Upper lobe of left lung (tissue), 6 donors: ENCODE data around the gene MGMT. TPM values are rescaled to one million over a fixed set of nuclear protein-coding genes. Genes with fewer than 3 reads are reported as not detected.

Experiments used
- ATAC-seq, 2 donors: fragments of 200-7000 bp; cut with Tn5 transposase; one replicate each; pipeline ENCODE4 v1.9.1; 2022; ENCODE audit warnings: mild to moderate bottlenecking in 2 of 2, moderate library complexity in 2 of 2; ENCODE audit not compliant: low FRiP score in 2 of 2
- DNase-seq, 2 donors: peaks; one replicate each; pipeline ENCODE4 v3.0.0-alpha.2; 2019 to 2020
- H3K27ac ChIP-seq, 4 donors: fragments of 200-600 bp; sonication (generic); one replicate each; pipeline ENCODE4 v1.5.1; 2016 to 2019
- H3K27me3 ChIP-seq, 4 donors: fragments of 200-600 bp; sonication (generic); one replicate each; pipeline ENCODE4 v1.5.1; 2017 to 2019
- H3K36me3 ChIP-seq, 4 donors: fragments of 200-600 bp; sonication (generic); one replicate each; pipeline ENCODE4 v1.5.1; 2016 to 2019
- H3K4me1 ChIP-seq, 4 donors: fragments of 200-600 bp; sonication (generic); one replicate each; pipeline ENCODE4 v1.5.1; 2018 to 2019
- H3K4me3 ChIP-seq, 4 donors: fragments of 200-600 bp; sonication (generic); one replicate each; pipeline ENCODE4 v1.5.1; 2017 to 2019; ENCODE audit warnings: mild to moderate bottlenecking in 2 of 4, moderate library complexity in 1 of 4
- H3K9me3 ChIP-seq, 4 donors: fragments of 200-600 bp; sonication (generic); one replicate each; pipeline ENCODE4 v1.5.1; 2018 to 2019
- CTCF ChIP-seq, 6 experiments: fragments of 450-650 bp in 4 of 6; fragments of 200-600 bp in 2 of 6; sonication (generic) in 2 of 6; IDR thresholded peaks; one replicate each; pipeline ENCODE4 v1.5.1; 2016 to 2019; ENCODE audit warnings: antibody characterized with exemption in 6 of 6
- EP300 ChIP-seq, 4 donors: sonication (generic); formaldehyde crosslinking; IDR thresholded peaks; one replicate each; pipeline ENCODE4 v1.5.1; 2017; ENCODE audit warnings: antibody characterized with exemption in 4 of 4, control low read depth in 2 of 4
- POLR2A ChIP-seq, 4 donors: fragments of 450-650 bp; IDR thresholded peaks; one replicate each; pipeline ENCODE4 v1.5.1; 2016 to 2017; ENCODE audit warnings: antibody characterized with exemption in 4 of 4, mild to moderate bottlenecking in 2 of 4
- POLR2AphosphoS5 ChIP-seq, 2 donors: sonication (generic); formaldehyde crosslinking; IDR thresholded peaks; one replicate each; pipeline ENCODE4 v1.5.1; 2017; ENCODE audit warnings: antibody characterized with exemption in 2 of 2
- WGBS, 2 donors: methylation state at CpG; one replicate each; pipeline ENCODE4 v1.1.5; 2017 to 2018; 5-methylcytosine and 5-hydroxymethylcytosine counted together
- total RNA-seq, 6 donors: library from RNA; depleted of rRNA in 4 of 6; stranded (reverse); fragments of >200 nt in 4 of 6; gene quantifications; one replicate each; pipeline versions ENCODE4 v1.1.0 to v1.2.1, GENCODE V29; 2016 to 2021
- donor health status: DM: no; HTN: no; CAD: no; lungs with moderate emphysema.
- donor health status: DM: no; HTN: yes; CAD: no; lungs with severe emphysema.

Gene MGMT
- total RNA-seq, 6 donors from 2014 or later = 20.9 to 44.0 (median 29.6) TPM

DNA sequence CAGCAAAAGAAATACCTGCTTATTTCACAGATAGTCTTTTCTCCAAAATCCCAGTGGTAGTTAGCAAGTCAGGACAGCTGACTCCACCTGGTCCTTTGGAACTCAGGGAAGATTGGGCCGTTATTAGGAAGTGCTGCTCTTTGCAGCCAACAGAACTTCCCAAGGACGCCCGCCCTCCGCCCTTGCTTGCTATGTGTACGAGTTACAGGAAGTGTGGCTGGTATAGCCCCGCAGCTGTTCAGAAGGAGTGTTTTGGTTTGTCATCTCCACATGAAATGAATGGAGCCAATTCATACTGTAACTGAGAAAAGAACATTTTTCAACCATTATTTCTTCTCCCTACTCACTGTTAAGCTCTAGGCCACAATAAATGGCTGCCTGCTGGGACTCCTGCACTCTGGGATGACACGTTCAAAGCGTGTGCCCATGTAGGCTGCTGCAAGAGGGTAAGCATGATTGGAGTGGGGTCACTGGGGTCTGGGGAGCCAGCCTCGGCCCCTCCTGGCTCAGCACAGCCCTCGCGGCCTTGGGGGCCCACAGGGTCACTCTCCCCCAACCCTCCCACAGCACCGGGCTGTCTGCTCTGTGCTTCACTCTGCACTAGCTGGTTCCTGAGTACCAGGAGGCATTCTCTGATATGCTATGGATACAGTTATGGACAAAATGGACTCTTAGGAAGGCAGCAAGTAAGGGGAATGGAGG is 253.0 kb downstream of the MGMT start:
- Histone ChIP-seq H3K27me3 (no peaks in the 10 kb centered on the region), H3K36me3 (no peaks in the 10 kb centered on the region), H3K4me3 (no peak overlapping the region), H3K4me1 (no peaks in the 10 kb centered on the region), H3K27ac (no peak overlapping the region), H3K9me3 (peaks cover 0 to 5% (median 0%) of the 10 kb centered on the region in 4 donors)
- ATAC-seq = peak in 1 of 2 donors; percentile 15
- TF ChIP-seq POLR2A (IDR thresholded peaks at IDR 0.05) (no peak), CTCF (IDR thresholded peaks at IDR 0.05) (no peak), POLR2AphosphoS5 (IDR thresholded peaks at IDR 0.05) (no peak), EP300 (IDR thresholded peaks at IDR 0.05) (no peak)
- 83 to 91% methylated on average over 11 to 12 of the region's 12 CpGs for WGBS, 2 donors
- no peak for DNase-seq

DNA sequence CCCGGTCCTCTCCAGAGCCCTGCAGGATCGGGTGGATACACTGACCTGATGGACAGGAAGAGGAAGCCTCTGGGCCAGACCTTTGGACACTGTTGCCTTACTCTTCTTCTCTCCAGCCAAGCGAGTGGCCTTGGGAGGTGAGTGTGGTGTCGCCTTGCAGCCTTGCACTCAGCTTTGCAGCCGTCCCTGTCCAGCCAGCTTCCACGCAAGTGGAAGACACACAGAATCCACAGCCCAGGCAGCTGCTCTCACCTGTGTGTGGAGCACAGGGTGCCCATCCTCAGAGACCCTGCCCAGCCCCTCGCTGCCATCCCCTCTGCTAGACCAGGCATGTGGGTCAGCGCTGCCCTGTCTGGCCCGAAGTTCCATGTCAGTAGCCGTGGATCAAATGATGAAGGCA is 258.0 kb downstream of the MGMT start:
- H3K9me3 ChIP-seq = peaks cover 0 to 10% (median 4%) of the 10 kb centered on the region in 4 donors
- H3K27me3 ChIP-seq = no peaks in the 10 kb centered on the region
- TF ChIP-seq POLR2AphosphoS5 (IDR thresholded peaks at IDR 0.05) (no peak), EP300 (IDR thresholded peaks at IDR 0.05) (no peak), CTCF (IDR thresholded peaks at IDR 0.05) (no peak), POLR2A (IDR thresholded peaks at IDR 0.05) (no peak)
- WGBS, 2 donors = 96 to 98% methylated on average over 5 to 10 of the region's 10 CpGs
- no peaks in the 10 kb centered on the region for H3K4me1 ChIP-seq
- H3K4me3 ChIP-seq = no peak overlapping the region
- no peak overlapping the region for H3K27ac ChIP-seq
- ATAC-seq (no peak), DNase-seq (no peak)
- no peaks in the 10 kb centered on the region for H3K36me3 ChIP-seq

GRCh38 chr10:129725482-129725881 is 258.4 kb downstream of the MGMT start:
- Histone ChIP-seq H3K27ac (no peak overlapping the region), H3K36me3 (no peaks in the 10 kb centered on the region), H3K27me3 (no peaks in the 10 kb centered on the region), H3K4me1 (no peaks in the 10 kb centered on the region), H3K4me3 (no peak overlapping the region), H3K9me3 (peaks cover 0 to 10% (median 4%) of the 10 kb centered on the region in 4 donors)
- WGBS, 2 donors = 93 to 96% methylated on average over 6 to 9 of the region's 9 CpGs
- ATAC-seq (peak in 1 of 2 donors; percentile 36), DNase-seq (peak in 1 of 2 donors; percentile 29)
- TF ChIP-seq POLR2A (IDR thresholded peaks at IDR 0.05) (no peak), CTCF (IDR thresholded peaks at IDR 0.05) (no peak), POLR2AphosphoS5 (IDR thresholded peaks at IDR 0.05) (no peak), EP300 (IDR thresholded peaks at IDR 0.05) (no peak)

DNA sequence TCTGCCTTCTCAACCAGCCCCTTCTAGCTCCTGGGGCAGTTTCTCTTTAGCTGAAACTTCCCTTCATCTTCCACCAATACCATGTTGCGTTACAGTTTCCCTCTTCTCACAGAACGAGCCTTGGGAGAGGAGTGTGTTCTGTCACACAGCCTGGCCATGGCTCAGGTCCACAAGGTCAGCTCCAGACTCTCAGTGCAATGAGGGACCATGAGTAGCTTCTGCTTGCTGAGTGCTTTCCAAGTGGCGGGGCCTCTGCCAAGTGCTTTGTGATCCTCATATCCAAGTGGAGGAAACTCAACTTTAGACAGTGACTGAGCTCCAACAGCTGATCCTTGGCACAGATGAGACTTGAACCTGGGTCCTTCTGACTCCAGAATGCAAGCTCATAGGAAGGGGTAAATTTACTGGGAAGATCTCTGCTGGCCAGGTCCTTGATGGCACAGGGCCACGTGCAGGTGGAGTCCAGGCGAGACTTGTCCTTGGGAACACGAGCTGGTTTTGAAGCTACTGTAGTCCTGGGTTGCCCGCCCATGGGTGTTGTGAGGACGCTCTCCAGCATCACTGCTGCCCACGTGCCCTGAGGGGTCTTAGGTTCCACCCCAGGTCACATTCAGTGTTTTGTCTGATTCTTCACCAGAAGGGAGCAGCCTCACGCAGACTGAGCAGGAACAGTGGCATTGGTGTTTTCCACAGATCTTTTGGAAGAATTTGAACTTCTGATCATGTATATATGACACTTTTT is 259.0 kb downstream of the MGMT start:
- no peaks in the 10 kb centered on the region for H3K4me1 ChIP-seq
- H3K4me3 ChIP-seq = no peak overlapping the region
- no peaks in the 10 kb centered on the region for H3K27me3 ChIP-seq
- no peaks in the 10 kb centered on the region for H3K36me3 ChIP-seq
- DNase-seq = no peak
- no peak for ATAC-seq
- H3K27ac ChIP-seq = no peak overlapping the region
- 91 to 94% methylated on average over 3 to 10 of the region's 10 CpGs for WGBS, 2 donors
- peaks cover 0 to 10% (median 4%) of the 10 kb centered on the region in 4 donors for H3K9me3 ChIP-seq
- TF ChIP-seq EP300 (IDR thresholded peaks at IDR 0.05) (no peak), POLR2AphosphoS5 (IDR thresholded peaks at IDR 0.05) (no peak), CTCF (IDR thresholded peaks at IDR 0.05) (no peak), POLR2A (IDR thresholded peaks at IDR 0.05) (no peak)
